HUES64 (cell line): ENCODE data around the gene NF2.
A peak's percentile ranks its signal among the peaks of the same experiment; 100 is the strongest.

Experiments
- H3K27ac ChIP-seq: 2 replicates; pipeline ENCODE4 v1.7.0; 2013; ENCODE audit warnings: low read depth, low read length, inconsistent platforms
- H3K27me3 ChIP-seq: 2 replicates; pipeline ENCODE4 v1.6.1; 2013; ENCODE audit warnings: mild to moderate bottlenecking, low read length; ENCODE audit not compliant: insufficient read depth
- H3K36me3 ChIP-seq: 2 replicates; pipeline ENCODE4 v1.6.1; 2013; ENCODE audit warnings: mild to moderate bottlenecking, low read length; ENCODE audit not compliant: insufficient read depth
- H3K4me1 ChIP-seq: 2 replicates; pipeline ENCODE4 v1.6.1; 2013; ENCODE audit warnings: mild to moderate bottlenecking, low read length, moderate library complexity; ENCODE audit not compliant: insufficient read depth
- H3K4me3 ChIP-seq: 2 replicates; pipeline ENCODE4 v1.5.1; 2013; ENCODE audit warnings: mild to moderate bottlenecking, low read length, moderate library complexity
- H3K9ac ChIP-seq: 2 replicates; pipeline ENCODE4 v1.6.1; 2013; ENCODE audit warnings: mild to moderate bottlenecking, low read depth, low read length
- H3K9me3 ChIP-seq: 2 replicates; pipeline ENCODE4 v1.6.1; 2013; ENCODE audit warnings: low read depth, low read length; ENCODE audit not compliant: insufficient read depth
- WGBS: fragments of 150-250, 120-280 bp; methylation state at CpG from one replicate; pipeline ENCODE4 v1.1.7; 2013; ENCODE audit warnings: missing lambda C conversion rate; 5-methylcytosine and 5-hydroxymethylcytosine counted together

The NF2 gene

DNA sequence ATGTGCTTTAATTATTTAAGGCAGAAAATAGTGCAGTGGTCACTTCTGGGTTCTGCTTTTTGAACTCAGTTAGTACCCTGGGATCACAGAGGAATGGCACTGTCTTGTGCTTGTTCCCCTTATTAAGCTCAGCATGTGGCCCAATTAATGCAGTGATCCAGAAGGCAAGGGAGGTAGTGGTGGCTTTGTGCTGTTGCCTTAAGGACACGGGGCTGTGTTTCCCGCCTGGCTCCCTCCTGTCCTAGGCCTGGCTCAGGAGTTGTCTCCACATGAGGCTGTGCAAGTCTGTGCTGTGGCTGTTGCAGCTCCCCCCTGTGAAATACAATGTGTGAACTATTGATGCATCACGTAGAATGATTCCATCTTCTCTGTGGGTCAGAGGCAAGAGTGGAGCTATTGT, 67.2 kb downstream of the NF2 start:
- Histone ChIP-seq H3K36me3 (peaks cover 61% of the 10 kb centered on the region), H3K4me1 (no peaks in the 10 kb centered on the region), H3K4me3 (no peak overlapping the region), H3K27ac (no peak overlapping the region), H3K9me3 (no peaks in the 10 kb centered on the region), H3K9ac (no peak overlapping the region), H3K27me3 (no peaks in the 10 kb centered on the region)
- WGBS: 78% methylated on average over 3 of the region's 3 CpGs

DNA sequence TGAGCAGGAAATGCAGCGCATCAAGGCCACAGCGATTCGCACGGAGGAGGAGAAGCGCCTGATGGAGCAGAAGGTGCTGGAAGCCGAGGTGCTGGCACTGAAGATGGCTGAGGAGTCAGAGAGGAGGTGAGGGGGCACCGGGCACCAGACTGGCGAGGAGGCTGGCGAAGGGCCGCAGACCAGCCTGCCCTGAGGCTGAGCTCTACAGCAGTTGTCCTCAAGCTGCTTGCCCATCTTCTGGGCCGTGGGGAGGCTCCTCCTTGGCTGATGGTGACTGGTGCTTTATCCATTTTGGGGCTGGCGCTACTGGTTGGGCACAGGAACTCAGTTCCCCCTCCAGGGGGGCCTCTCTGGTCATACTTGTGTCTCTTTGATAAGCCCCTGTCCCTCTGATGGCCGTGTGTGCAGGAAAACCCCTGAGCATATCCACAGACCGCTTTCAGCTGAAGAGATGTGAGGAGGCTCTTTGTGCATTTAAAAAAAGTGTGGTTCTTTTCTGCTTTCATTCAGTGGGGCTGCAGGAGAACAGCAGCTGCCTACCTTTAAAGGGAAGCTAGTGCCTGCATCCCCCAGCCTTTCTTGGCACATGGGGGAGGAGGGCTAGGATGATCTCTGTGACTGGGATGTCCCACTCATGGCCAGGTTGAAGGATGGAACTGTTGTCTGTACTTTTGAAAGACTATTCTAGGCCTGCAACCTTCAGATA, 70.1 kb downstream of the NF2 start:
- peaks cover 75% of the 10 kb centered on the region for H3K36me3 ChIP-seq
- H3K4me1 ChIP-seq: no peaks in the 10 kb centered on the region
- 93% methylated on average over 14 of the region's 14 CpGs for WGBS
- no peak overlapping the region for H3K27ac ChIP-seq
- H3K4me3 ChIP-seq: no peak overlapping the region
- no peaks in the 10 kb centered on the region for H3K9me3 ChIP-seq
- no peaks in the 10 kb centered on the region for H3K27me3 ChIP-seq
- no peak overlapping the region for H3K9ac ChIP-seq

GRCh38 chr22:29674121-29674520, 70.7 kb downstream of the NF2 start:
- 93% methylated on average over 8 of the region's 8 CpGs for WGBS
- H3K27ac ChIP-seq: no peak overlapping the region
- H3K4me1 ChIP-seq: no peaks in the 10 kb centered on the region
- no peak overlapping the region for H3K4me3 ChIP-seq
- H3K27me3 ChIP-seq: no peaks in the 10 kb centered on the region
- H3K36me3 ChIP-seq: peaks cover 75% of the 10 kb centered on the region
- no peak overlapping the region for H3K9ac ChIP-seq
- no peaks in the 10 kb centered on the region for H3K9me3 ChIP-seq

DNA sequence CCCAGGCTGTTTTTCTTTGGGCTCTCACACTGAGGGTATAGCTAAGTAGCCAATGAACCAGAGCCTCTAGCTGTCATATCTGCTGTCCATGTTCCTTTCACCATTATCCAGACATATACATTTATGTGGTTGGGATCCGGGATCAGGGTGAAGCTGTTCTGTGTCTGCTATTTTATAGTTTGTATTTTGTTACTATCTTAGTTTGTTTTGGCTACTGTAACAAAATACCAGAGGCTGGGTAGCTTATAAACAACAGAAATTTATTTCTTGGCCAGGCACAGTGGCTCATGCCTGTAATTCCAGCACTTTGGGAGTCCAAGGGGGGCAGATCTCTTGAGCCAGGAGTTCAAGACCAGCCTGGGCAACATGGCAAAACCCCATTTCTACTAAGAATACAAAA, 75.9 kb downstream of the NF2 start:
- H3K27ac ChIP-seq: no peak overlapping the region
- H3K27me3 ChIP-seq: no peaks in the 10 kb centered on the region
- H3K9ac ChIP-seq: no peak overlapping the region
- no peaks in the 10 kb centered on the region for H3K9me3 ChIP-seq
- H3K4me1 ChIP-seq: no peaks in the 10 kb centered on the region
- WGBS: 100% methylated on average over 1 of the region's 1 CpG
- H3K4me3 ChIP-seq: no peak overlapping the region
- H3K36me3 ChIP-seq: peaks cover 84% of the 10 kb centered on the region

DNA sequence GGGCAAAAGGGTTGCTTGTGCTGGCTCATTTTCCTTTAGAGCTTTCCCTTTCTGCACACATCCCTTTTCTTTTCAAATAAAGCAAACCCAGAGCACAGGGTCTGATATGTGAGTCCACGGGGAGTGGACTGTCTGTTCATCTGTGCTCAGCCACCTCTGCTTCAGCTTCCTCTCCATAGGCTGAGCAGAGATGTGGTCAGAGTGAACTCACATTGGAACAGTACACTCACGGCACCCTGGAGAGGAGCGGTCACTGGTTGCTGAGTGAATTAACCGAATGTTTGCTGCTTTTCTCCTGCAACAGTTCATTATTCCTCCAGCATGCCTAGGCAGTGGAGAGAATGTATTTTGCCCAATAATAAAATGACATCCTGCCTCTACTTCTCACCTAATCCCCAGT, 80.1 kb downstream of the NF2 start:
- peaks cover 45% of the 10 kb centered on the region for H3K36me3 ChIP-seq
- H3K4me3 ChIP-seq: no peak overlapping the region
- H3K27ac ChIP-seq: no peak overlapping the region
- no peaks in the 10 kb centered on the region for H3K27me3 ChIP-seq
- 0 out of 2 replicates have a peak, but pooled peaks cover 7% of the 10 kb centered on the region for H3K4me1 ChIP-seq
- no peak overlapping the region for H3K9ac ChIP-seq
- 88% methylated on average over 4 of the region's 4 CpGs for WGBS
- H3K9me3 ChIP-seq: no peaks in the 10 kb centered on the region

DNA sequence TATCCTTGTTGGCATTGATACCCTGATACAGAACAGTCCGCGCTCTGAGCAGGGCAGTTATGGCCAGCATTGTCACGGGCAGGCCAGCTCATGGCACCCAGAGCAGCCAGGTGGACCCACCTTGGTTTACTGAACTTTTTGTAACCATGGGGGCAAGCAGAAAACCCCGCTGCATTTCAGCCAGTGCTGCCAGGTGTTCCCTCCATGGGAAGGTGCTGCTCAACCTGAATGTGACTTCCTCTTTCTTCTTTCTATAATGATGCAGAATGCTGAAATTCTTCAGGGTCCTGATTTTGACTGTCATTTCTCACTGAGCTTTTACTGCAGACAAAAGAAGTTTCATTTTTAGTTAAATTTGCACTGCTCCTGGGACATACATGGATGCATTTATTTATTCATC, 80.8 kb downstream of the NF2 start:
- H3K36me3 ChIP-seq: peaks cover 38% of the 10 kb centered on the region
- 93% methylated on average over 4 of the region's 4 CpGs for WGBS
- H3K4me1 ChIP-seq: peaks cover 10% of the 10 kb centered on the region; the same call in 1 of the 2 replicates
- no peak overlapping the region for H3K27ac ChIP-seq
- H3K9ac ChIP-seq: no peak overlapping the region
- H3K27me3 ChIP-seq: no peaks in the 10 kb centered on the region
- no peak overlapping the region for H3K4me3 ChIP-seq
- H3K9me3 ChIP-seq: no peaks in the 10 kb centered on the region

GRCh38 chr22:29689206-29689879, 85.9 kb downstream of the NF2 start:
- Histone ChIP-seq H3K27me3 (no peaks in the 10 kb centered on the region), H3K4me3 (no peak overlapping the region), H3K9ac (no peak overlapping the region), H3K36me3 (no peaks in the 10 kb centered on the region), H3K4me1 (peaks cover 44% of the 10 kb centered on the region), H3K27ac (no peak overlapping the region), H3K9me3 (no peaks in the 10 kb centered on the region)
- WGBS: 56% methylated on average over 5 of the region's 5 CpGs

DNA sequence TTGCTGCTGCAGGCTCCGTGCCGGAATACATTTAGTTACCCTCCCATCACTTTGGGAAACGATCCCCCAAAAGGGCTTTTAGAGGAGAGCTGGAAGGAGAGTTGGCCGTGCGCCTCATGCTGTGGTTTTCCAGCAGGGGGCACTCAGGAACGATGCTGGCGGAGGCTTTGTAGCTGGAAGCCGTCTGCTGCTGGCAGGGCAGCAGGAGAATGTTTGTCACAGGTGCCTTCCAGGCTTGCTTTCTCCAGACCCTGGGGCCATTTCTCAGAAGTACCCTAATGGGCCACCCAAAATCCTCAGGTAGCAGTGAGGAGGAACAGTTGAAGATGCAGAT, 86.4 kb downstream of the NF2 start:
- WGBS: 14% methylated on average over 8 of the region's 8 CpGs
- H3K27me3 ChIP-seq: no peaks in the 10 kb centered on the region
- H3K36me3 ChIP-seq: no peaks in the 10 kb centered on the region
- no peak overlapping the region for H3K27ac ChIP-seq
- no peak overlapping the region for H3K9ac ChIP-seq
- peaks cover 44% of the 10 kb centered on the region for H3K4me1 ChIP-seq
- no peaks in the 10 kb centered on the region for H3K9me3 ChIP-seq
- no peak overlapping the region for H3K4me3 ChIP-seq

DNA sequence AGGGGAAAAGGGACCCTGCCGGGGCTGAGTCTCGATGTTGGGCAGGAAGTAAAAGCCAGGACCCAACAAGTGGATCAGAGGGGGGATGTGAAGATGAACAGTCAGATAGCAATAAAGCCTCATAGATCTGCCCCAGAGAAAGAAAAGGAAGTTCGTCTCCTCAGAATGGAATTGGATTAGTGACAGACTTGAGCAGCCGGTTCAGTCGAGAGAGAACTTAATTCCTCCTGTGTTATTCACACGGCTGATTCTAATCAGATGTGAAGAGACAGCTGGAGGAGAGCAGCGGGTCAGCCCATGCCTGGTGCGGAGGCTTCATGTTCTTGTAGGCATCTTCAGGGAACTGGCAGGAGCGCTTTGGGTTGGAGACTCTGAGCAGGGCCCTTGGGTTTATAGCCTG, 87.0 kb downstream of the NF2 start:
- no peaks in the 10 kb centered on the region for H3K9me3 ChIP-seq
- H3K27ac ChIP-seq: no peak overlapping the region
- H3K36me3 ChIP-seq: no peaks in the 10 kb centered on the region
- WGBS: 85% methylated on average over 9 of the region's 9 CpGs
- H3K4me3 ChIP-seq: no peak overlapping the region
- no peak overlapping the region for H3K9ac ChIP-seq
- H3K4me1 ChIP-seq: peaks cover 44% of the 10 kb centered on the region
- H3K27me3 ChIP-seq: no peaks in the 10 kb centered on the region

DNA sequence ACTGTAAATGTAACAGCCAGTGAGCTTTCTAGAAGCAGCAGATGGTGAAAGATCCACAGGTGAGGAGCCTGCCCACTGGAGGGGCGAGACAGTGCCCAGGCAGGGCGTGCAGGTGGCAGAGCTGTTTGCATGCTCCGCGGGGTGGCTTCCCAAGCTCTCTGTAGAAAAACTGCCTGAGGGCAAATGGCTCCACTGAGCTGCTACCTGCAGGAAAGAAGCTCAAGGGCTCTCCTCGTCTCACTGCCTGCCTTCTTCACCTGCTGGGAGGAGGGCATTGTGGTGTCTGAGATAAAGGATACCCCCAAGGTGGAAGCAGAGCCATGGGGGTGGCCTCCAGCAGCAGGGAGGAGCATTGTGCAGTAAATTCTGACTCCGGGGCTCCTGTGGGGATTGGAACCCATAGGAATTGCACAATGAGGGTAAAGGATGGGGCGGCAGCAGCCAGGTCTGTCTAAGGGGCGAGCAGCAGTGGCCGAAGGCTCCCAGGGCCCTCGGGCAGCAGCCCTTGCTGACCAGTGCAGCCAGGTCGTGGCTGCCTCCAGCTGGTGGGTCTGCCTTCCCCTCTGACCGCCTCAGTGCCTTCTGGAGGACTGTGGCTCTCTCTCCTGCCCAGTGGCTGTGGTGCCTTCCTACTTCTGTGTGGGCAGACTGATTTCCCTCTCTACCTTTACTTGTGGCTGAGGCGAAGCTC, 88.3 kb downstream of the NF2 start:
- Histone ChIP-seq H3K9me3 (no peaks in the 10 kb centered on the region), H3K36me3 (no peaks in the 10 kb centered on the region), H3K27me3 (no peaks in the 10 kb centered on the region), H3K27ac (peak overlapping the region; percentile 29; the same call in 1 of the 2 replicates), H3K9ac (0 out of 2 replicates have a peak overlapping the region, but pooled peaks have one; percentile 17), H3K4me1 (peaks cover 44% of the 10 kb centered on the region), H3K4me3 (no peak overlapping the region)
- 39% methylated on average over 13 of the region's 13 CpGs for WGBS

GRCh38 chr22:29692327-29692640, 88.9 kb downstream of the NF2 start:
- no peak overlapping the region for H3K4me3 ChIP-seq
- H3K36me3 ChIP-seq: no peaks in the 10 kb centered on the region
- H3K27me3 ChIP-seq: no peaks in the 10 kb centered on the region
- H3K9me3 ChIP-seq: no peaks in the 10 kb centered on the region
- H3K9ac ChIP-seq: 0 out of 2 replicates have a peak overlapping the region, but pooled peaks have one; percentile 17
- H3K4me1 ChIP-seq: peaks cover 44% of the 10 kb centered on the region
- WGBS: 74% methylated on average over 4 of the region's 4 CpGs
- H3K27ac ChIP-seq: peak overlapping the region; percentile 3; the same call in 1 of the 2 replicates
